ENCODE measurements around the gene INTS13. TPM values are rescaled to one million over a fixed set of nuclear protein-coding genes. Genes with fewer than 3 reads are reported as not detected.

INTS13 gene
- total RNA-seq (2021; fragmentation: NEBNext Ultra II Directional; extraction: Animal tissue kit (Norgen Biotek cat#: 25700)) (53.2 and 58.2 TPM in 2 replicates), polyA plus RNA-seq (2011; rRNA removed) (9.4 and 20.5 TPM in 2 replicates), polyA minus RNA-seq (2011; rRNA and poly(A)+ RNA removed) (33.0 and 40.3 TPM in 2 replicates)
- polyA plus RNA-seq (2011; cell fraction: cytosol; rRNA removed), result 27.7 TPM
- polyA plus RNA-seq (2011; cell fraction: nucleus; rRNA removed), result 7.1 TPM
- polyA plus RNA-seq (2012, experiment 1 of 2), result 22.7 to 41.3 TPM (median 28.1 TPM) in 4 replicates
- polyA plus RNA-seq (2012, experiment 2 of 2), result 9.2 TPM
- polyA plus RNA-seq (2013, experiment 1 of 2), result 38.9 TPM
- 38.5 TPM for polyA plus RNA-seq (2013, experiment 2 of 2)
- polyA minus RNA-seq (2011; cell fraction: cytosol; rRNA and poly(A)+ RNA removed), result 74.6 TPM
- polyA minus RNA-seq (2011; cell fraction: nucleus; rRNA and poly(A)+ RNA removed), result 40.0 TPM
- long read RNA-seq, experiment 1, partial matches to known transcripts, result 33 of 43 reads
- long read RNA-seq, experiment 1, other reads (novel, unspliced or antisense), result 5 of 43 reads
- long read RNA-seq, experiment 2, transcript INTS13-201 (17 exons, 2,974 nt), result major isoform, 53 of 76 reads
- long read RNA-seq, experiment 2, partial matches to known transcripts, result 11 of 76 reads
- long read RNA-seq, experiment 2, other reads (novel, unspliced or antisense), result 11 of 76 reads

- Histone ChIP-seq H3K27ac (ENCODE audit: low read depth, low read length) (peak within 1 kb of the TSS; percentile 85), H2BK12ac (ENCODE audit: low read depth, low read length) (no peak within 1 kb of the TSS), H3K18ac (ENCODE audit: extremely low read depth, low read length) (peak within 1 kb of the TSS; percentile 76), H4K20me1 (replicated peaks in 1 of 2; ENCODE audit: control insufficient read depth in 1 of 2, insufficient read depth in 2 of 2, low read length in 2 of 2) (peaks cover 4% of the 10 kb centered on the region in 2 experiments), H3K79me2 (ENCODE audit: control insufficient read depth in 1 of 2, insufficient read depth in 2 of 2, low read length in 2 of 2) (peaks cover 5 to 81% of the 10 kb centered on the region in 2 experiments; a peak in 3 of 4 replicates), H3K9ac (replicated peaks in 1 of 4; ENCODE audit: extremely low read depth in 1 of 4, low read depth in 3 of 4, low read length in 3 of 4) (peak within 1 kb of the TSS; percentile 93 to 97 (median 95)), H3K56ac (replicated peaks; ENCODE audit: insufficient read length, low read depth, low read length) (peak within 1 kb of the TSS; percentile 91), H3K14ac (ENCODE audit: insufficient read length) (no peak within 1 kb of the TSS), H3K4me1 (replicated peaks in 1 of 4; ENCODE audit: control insufficient read depth in 3 of 4, insufficient read depth in 4 of 4, low read length in 3 of 4) (peaks cover 0 to 5% (median 3%) of the 10 kb centered on the region in 4 experiments; a peak in 6 of 7 replicates), H2BK20ac (ENCODE audit: low read length) (no peak within 1 kb of the TSS), H2AFZ (ENCODE audit: low read length) (peak within 1 kb of the TSS; percentile 92), H2BK120ac (replicated peaks; ENCODE audit: low read depth, low read length) (no peak within 1 kb of the TSS), H3K4me3 (ENCODE audit: extremely low read depth in 1 of 4, insufficient read depth in 2 of 4, low read depth in 3 of 4, low read length in 4 of 4) (peak within 1 kb of the TSS; percentile 93 to 97 (median 96)), H2BK15ac (ENCODE audit: low read length) (0 out of 2 replicates have a peak within 1 kb of the TSS, but pooled peaks have one; percentile 53), H3K36me3 (ENCODE audit: control insufficient read depth in 2 of 4, insufficient read depth in 4 of 4, low read length in 3 of 4) (peaks cover 0 to 6% (median 0%) of the 10 kb centered on the region in 4 experiments; a peak in 1 of 8 replicates), H3K23ac (ENCODE audit: insufficient read length) (no peak within 1 kb of the TSS), H2BK5ac (ENCODE audit: low read depth, low read length) (peak within 1 kb of the TSS; percentile 84), H3K27me3 (replicated peaks in 1 of 4; ENCODE audit: control insufficient read depth in 3 of 4, extremely low read depth in 1 of 4, insufficient read depth in 3 of 4, low read length in 3 of 4) (no peaks in the 10 kb centered on the region), H3K4me2 (ENCODE audit: insufficient read depth in 1 of 2, low read depth in 2 of 2, low read length in 2 of 2) (peak within 1 kb of the TSS; percentile 63 to 90), H4K8ac (ENCODE audit: extremely low read depth, insufficient read depth, low read length) (peak within 1 kb of the TSS; percentile 98), H4K91ac (replicated peaks; ENCODE audit: insufficient read length, low read length) (no peak within 1 kb of the TSS), H4K5ac (ENCODE audit: insufficient read length, low read depth, low read length) (peak within 1 kb of the TSS; percentile 94), H3K23me2 (ENCODE audit: low read depth, low read length) (peaks cover 5% of the 10 kb centered on the region), H3K79me1 (ENCODE audit: low read depth, low read length) (peaks cover 2% of the 10 kb centered on the region; the same call in 1 of the 2 replicates), H2AK5ac (ENCODE audit: low read depth, low read length) (no peak within 1 kb of the TSS), H3K4ac (replicated peaks; ENCODE audit: insufficient read length, low read depth, low read length) (no peak within 1 kb of the TSS), H3K9me3 (ENCODE audit: insufficient read depth in 2 of 2, low read depth in 1 of 2, low read length in 1 of 2) (no peaks in the 10 kb centered on the region)
- peak; percentile 90 to 97 for DNase-seq (ENCODE audit: low read depth in 1 of 2, low spot score in 2 of 2)
- FAIRE-seq, result no peak
- WGBS, 2 experiments (ENCODE audit: extremely low coverage in 1 of 2, insufficient coverage in 1 of 2, insufficient read length in 1 of 2, insufficient replicate concordance in 2 of 2, low coverage in 1 of 2, low lambda C conversion rate in 2 of 2, missing lambda C conversion rate in 1 of 2), result 2% methylated on average over 55 of the region's 69 CpGs; no CpG with 5 or more reads in 1 of the 2 experiments
- ChIA-PET CTCF (ENCODE audit: partially characterized antibody) (no interaction called here), POLR2A (ENCODE audit: partially characterized antibody) (interaction anchor here (0.7 to 1.2 kb wide), 8 partner anchors 15 to 395 kb away, joined by 3 to 4 read pairs (median 3); partner anchors contain the start of genes BMAL2, ITPR2 and TM7SF3)
- TF ChIP-seq PHF8 (conservative IDR thresholded peaks at IDR 0.05; ENCODE audit: low read depth, low read length) (peak; percentile 98), SP4 (IDR thresholded peaks at IDR 0.05; ENCODE audit: low read length) (peak; percentile 30; the same call in 1 of the 2 replicates), TAF1 (IDR thresholded peaks at IDR 0.05; ENCODE audit: low read depth, low read length) (peak; percentile 96), EGR1 (IDR thresholded peaks at IDR 0.05; ENCODE audit: borderline replicate concordance, low read depth, low read length) (no peak), CTBP2 (IDR thresholded peaks at IDR 0.05; ENCODE audit: borderline replicate concordance, insufficient read depth, insufficient read length, low read length) (no peak), KDM5A (IDR thresholded peaks at IDR 0.05; ENCODE audit: low read length) (0 out of 2 replicates have a peak, but pooled peaks have one; percentile 17), POLR2AphosphoS5 (IDR thresholded peaks at IDR 0.05; ENCODE audit: low read depth, low read length) (peak; percentile 94), BACH1 (IDR thresholded peaks at IDR 0.05; ENCODE audit: low read length) (peak; percentile 70), CHD2 (IDR thresholded peaks at IDR 0.05; ENCODE audit: low read length) (peak; percentile 97)
These were observed at the start of gene INTS13, which contains the start of gene FGFR1OP2 for GRCh38 chr12:26937863-26938700. TSS of gene INTS13 (minus strand) at chr12:26937981. CDS start at chr12:26936803, 1,178 bp downstream. TSS of gene FGFR1OP2 (plus strand) at chr12:26938470. CDS start at chr12:26954159, 15,689 bp downstream.
